Spleen (tissue), 11 donors: Measurements from ENCODE around the gene PRR16. TPM values are rescaled to one million over a fixed set of nuclear protein-coding genes. Genes with fewer than 3 reads are reported as not detected.

Experiments used
- DNase-seq: peaks from one replicate; pipeline ENCODE4 v3.0.0-alpha.2; 2020
- H3K27ac ChIP-seq, 8 donors: fragments of 200-600 bp; sonication (generic) in 7 of 8; 1 replicate in 4 of 8; 2 replicates in 4 of 8; pipeline versions ENCODE4 v1.5.0 to v1.8.0; 2016 to 2021; ENCODE audit warnings: inconsistent platforms in 4 of 8, mild to moderate bottlenecking in 4 of 8, moderate library complexity in 1 of 8
- H3K27me3 ChIP-seq, 7 donors: fragments of 200-600 bp; sonication (generic) in 6 of 7; replicated peaks in 1 of 7; 1 replicate in 4 of 7; 2 replicates in 3 of 7; pipeline versions ENCODE4 v1.5.0 to v1.8.0; 2016 to 2021; ENCODE audit warnings: inconsistent platforms in 3 of 7, mild to moderate bottlenecking in 1 of 7
- H3K36me3 ChIP-seq, 6 donors: fragments of 200-600 bp; sonication (generic) in 5 of 6; 1 replicate in 4 of 6; 2 replicates in 2 of 6; pipeline versions ENCODE4 v1.5.0 to v1.8.0; 2016 to 2021; ENCODE audit warnings: inconsistent platforms in 2 of 6
- H3K4me1 ChIP-seq, 6 donors: fragments of 200-600 bp; sonication (generic) in 5 of 6; 1 replicate in 3 of 6; 2 replicates in 3 of 6; pipeline versions ENCODE4 v1.5.0 to v1.8.0; 2016 to 2021; ENCODE audit warnings: inconsistent platforms in 3 of 6
- H3K4me3 ChIP-seq, 8 donors: fragments of 200-600 bp; sonication (generic) in 7 of 8; 1 replicate in 4 of 8; 2 replicates in 4 of 8; pipeline versions ENCODE4 v1.5.0 to v1.8.0; 2016 to 2021; ENCODE audit warnings: inconsistent platforms in 4 of 8, mild to moderate bottlenecking in 4 of 8, moderate library complexity in 2 of 8
- H3K9me3 ChIP-seq, 8 donors: fragments of 200-600 bp; sonication (generic) in 7 of 8; 1 replicate in 4 of 8; 2 replicates in 4 of 8; pipeline versions ENCODE4 v1.5.0 to v1.8.0; 2016 to 2021; ENCODE audit warnings: inconsistent platforms in 4 of 8
- POLR2A ChIP-seq, 3 donors: fragments of 450-650 bp; IDR thresholded peaks; one replicate each; pipeline ENCODE4 v1.5.1; 2017; ENCODE audit warnings: antibody characterized with exemption in 3 of 3, mild to moderate bottlenecking in 1 of 3
- POLR2AphosphoS5 ChIP-seq, 3 donors: sonication (generic); formaldehyde crosslinking; IDR thresholded peaks; one replicate each; pipeline ENCODE4 v1.5.1; 2017; ENCODE audit warnings: antibody characterized with exemption in 3 of 3
- WGBS, 5 donors: extraction: QIAGEN DNeasy Blood & Tissue Kit in 3 of 5; methylation state at CpG; one replicate each; pipeline versions ENCODE4 v1.1.5 to v1.1.7; 2013 to 2018; 5-methylcytosine and 5-hydroxymethylcytosine counted together
- intact Hi-C: fragments of 100-400 bp; cut with DNase I; formaldehyde crosslinking; loops from one replicate; pipeline ENCODE4 v1.15.0; 2023; ENCODE audit warnings: low total_unique reads
- polyA plus RNA-seq, 3 donors: library from polyadenylated mRNA; stranded (reverse); fragments of 200-250 nt; gene quantifications; one replicate each; pipeline ENCODE4 v1.2.1, GENCODE V29; 2013
- total RNA-seq, 7 donors: library from RNA; depleted of rRNA in 3 of 7; stranded (reverse); fragments of >200 nt in 3 of 7; fragmentation: NEBNext Ultra II Directional in 4 of 7; extraction: Animal tissue kit (Norgen Biotek cat#: 25700) in 4 of 7; gene quantifications; one replicate each; pipeline versions ENCODE4 v1.1.0 to v1.2.1, GENCODE V29; 2016 to 2021
- TF ChIP-seq, protein P1 (sequence below), 11 experiments: fragments of 200-600 bp in 7 of 11; fragments of 450-650 bp in 4 of 11; sonication (generic) in 4 of 11; IDR thresholded peaks in 8 of 11; conservative IDR thresholded peaks in 3 of 11; 1 replicate in 7 of 11; 2 replicates in 4 of 11; pipeline versions ENCODE4 v1.4.0 to v1.8.0; 2016 to 2021; ENCODE audit warnings: antibody characterized with exemption in 11 of 11, inconsistent platforms in 4 of 11, mild to moderate bottlenecking in 1 of 11
- donor health status: healthy with polysubstance abuse.
- donor health status: DM: no; HTN: no; CAD: no; lungs with moderate emphysema.
- donor health status: DM: no; HTN: no; CAD: no.
- donor health status: Bipolar disorder and iron deficiency.
- donor health status: healthy.
- donor health status: DM: no; HTN: no; CAD: no.
- donor health status: DM: yes; HTN: yes; CAD: no.

PRR16 gene
- total and polyA plus RNA-seq, 10 donors, result 0.61 to 4.5 (median 2.1) TPM

DNA sequence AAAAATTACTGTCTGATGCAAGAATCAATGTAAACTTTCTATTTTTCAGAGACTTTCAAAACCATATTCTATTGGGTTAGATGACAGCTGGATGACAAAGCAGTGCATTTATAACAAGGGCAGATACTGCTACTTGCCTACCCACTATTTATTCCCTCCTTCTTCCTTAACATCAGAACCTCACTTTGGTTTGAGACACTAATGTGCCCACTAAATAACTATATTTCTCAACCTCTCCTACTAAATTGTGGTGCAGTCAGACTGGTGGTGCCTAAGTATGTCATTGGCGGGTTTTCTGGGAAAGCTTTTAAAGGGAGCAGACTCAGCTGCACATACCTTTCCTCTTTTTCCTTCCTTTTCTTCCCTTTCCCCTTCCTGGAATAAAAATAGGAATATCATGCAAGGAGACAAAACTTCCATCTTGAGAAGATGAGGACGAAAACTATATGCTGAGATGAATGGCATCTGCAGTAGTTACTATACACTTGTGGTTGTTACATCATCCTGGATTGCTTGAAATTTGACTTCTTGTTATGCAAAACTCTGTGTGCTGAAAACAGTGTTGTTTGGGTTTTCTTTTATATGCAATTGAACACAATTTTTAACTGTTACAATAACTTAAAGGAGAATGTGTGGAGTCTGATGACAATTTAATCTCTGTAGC lies 43.8 kb downstream of the PRR16 start:
- Histone ChIP-seq H3K9me3 (peaks cover 0 to 4% (median 0%) of the 10 kb centered on the region in 8 donors), H3K4me1 (no peaks in the 10 kb centered on the region), H3K27me3 (no peaks in the 10 kb centered on the region), H3K36me3 (no peaks in the 10 kb centered on the region), H3K27ac (no peak overlapping the region), H3K4me3 (no peak overlapping the region)
- WGBS, 5 donors, result 64 to 80% (median 68%) methylated on average over 2 of the region's 2 CpGs
- intact Hi-C loops, result no loop called here
- no peak for DNase-seq
- TF ChIP-seq, protein P1, sequence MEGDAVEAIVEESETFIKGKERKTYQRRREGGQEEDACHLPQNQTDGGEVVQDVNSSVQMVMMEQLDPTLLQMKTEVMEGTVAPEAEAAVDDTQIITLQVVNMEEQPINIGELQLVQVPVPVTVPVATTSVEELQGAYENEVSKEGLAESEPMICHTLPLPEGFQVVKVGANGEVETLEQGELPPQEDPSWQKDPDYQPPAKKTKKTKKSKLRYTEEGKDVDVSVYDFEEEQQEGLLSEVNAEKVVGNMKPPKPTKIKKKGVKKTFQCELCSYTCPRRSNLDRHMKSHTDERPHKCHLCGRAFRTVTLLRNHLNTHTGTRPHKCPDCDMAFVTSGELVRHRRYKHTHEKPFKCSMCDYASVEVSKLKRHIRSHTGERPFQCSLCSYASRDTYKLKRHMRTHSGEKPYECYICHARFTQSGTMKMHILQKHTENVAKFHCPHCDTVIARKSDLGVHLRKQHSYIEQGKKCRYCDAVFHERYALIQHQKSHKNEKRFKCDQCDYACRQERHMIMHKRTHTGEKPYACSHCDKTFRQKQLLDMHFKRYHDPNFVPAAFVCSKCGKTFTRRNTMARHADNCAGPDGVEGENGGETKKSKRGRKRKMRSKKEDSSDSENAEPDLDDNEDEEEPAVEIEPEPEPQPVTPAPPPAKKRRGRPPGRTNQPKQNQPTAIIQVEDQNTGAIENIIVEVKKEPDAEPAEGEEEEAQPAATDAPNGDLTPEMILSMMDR (IDR thresholded peaks at IDR 0.05 in 8 of 11, conservative IDR thresholded peaks at IDR 0.05 in 3 of 11), result no peak
- no peak for TF ChIP-seq POLR2A (IDR thresholded peaks at IDR 0.05)
- no peak for TF ChIP-seq POLR2AphosphoS5 (IDR thresholded peaks at IDR 0.05)

DNA sequence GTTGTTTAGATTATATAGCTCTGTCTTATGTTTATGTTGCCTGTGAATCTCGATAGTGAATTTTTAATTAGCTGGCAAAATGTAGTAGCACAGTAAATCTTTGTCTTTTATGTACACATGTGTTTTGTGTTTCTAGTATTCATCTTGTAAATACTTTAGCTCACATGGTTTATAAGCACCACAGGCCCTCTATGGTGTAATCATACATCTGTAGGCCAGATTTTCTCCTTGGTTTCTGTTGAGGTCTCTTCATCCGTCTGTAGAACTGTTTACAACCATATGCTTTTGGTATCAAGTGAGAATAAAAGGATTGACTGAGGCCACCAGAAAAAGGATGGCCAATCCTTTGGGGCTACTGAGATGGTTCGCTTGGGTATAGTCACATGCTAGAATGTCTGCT lies 45.0 kb downstream of the PRR16 start:
- Histone ChIP-seq H3K4me1 (no peaks in the 10 kb centered on the region), H3K9me3 (peaks cover 0 to 1% (median 0%) of the 10 kb centered on the region in 8 donors), H3K4me3 (no peak overlapping the region), H3K36me3 (no peaks in the 10 kb centered on the region), H3K27ac (no peak overlapping the region), H3K27me3 (no peaks in the 10 kb centered on the region)
- WGBS, 5 donors, result 79 to 94% (median 83%) methylated on average over 3 of the region's 3 CpGs
- TF ChIP-seq, protein P1 (IDR thresholded peaks at IDR 0.05 in 8 of 11, conservative IDR thresholded peaks at IDR 0.05 in 3 of 11), result no peak
- no peak for TF ChIP-seq POLR2AphosphoS5 (IDR thresholded peaks at IDR 0.05)
- TF ChIP-seq POLR2A (IDR thresholded peaks at IDR 0.05), result no peak
- intact Hi-C loops, result no loop called here
- no peak for DNase-seq

DNA sequence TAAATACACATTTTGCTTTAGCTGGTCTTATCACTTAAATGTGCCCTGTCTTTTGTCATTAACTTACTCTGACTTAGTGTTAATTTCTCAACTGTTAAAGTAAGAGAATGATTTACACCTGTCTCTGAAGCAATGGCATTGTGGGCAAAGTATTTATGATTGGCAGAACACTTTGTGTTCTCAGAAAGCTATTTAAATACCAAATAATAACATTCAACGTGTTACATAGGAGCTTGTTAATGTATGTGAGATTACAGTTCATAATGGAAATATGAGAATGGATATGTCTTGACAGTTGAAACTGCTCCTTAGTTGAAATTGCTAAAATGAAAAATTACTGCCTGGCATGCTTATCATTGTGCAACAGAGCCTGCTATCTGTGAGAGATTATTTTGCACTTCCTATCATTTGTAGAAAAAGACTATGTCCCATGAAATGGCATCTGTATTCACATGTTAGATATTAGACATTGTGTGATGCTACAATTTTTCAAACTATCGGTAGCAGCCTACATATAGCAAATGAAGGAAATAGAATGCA lies 46.1 kb downstream of the PRR16 start:
- no peak overlapping the region for H3K27ac ChIP-seq
- TF ChIP-seq POLR2A (IDR thresholded peaks at IDR 0.05), result no peak
- no peak for TF ChIP-seq POLR2AphosphoS5 (IDR thresholded peaks at IDR 0.05)
- TF ChIP-seq, protein P1 (IDR thresholded peaks at IDR 0.05 in 8 of 11, conservative IDR thresholded peaks at IDR 0.05 in 3 of 11), result no peak
- intact Hi-C loops, result no loop called here
- H3K4me1 ChIP-seq, result no peaks in the 10 kb centered on the region
- H3K4me3 ChIP-seq, result no peak overlapping the region
- no peak for DNase-seq
- H3K27me3 ChIP-seq, result no peaks in the 10 kb centered on the region
- H3K36me3 ChIP-seq, result no peaks in the 10 kb centered on the region
- no peaks in the 10 kb centered on the region for H3K9me3 ChIP-seq
- 64 to 78% (median 65%) methylated on average over 2 of the region's 2 CpGs for WGBS, 5 donors

DNA sequence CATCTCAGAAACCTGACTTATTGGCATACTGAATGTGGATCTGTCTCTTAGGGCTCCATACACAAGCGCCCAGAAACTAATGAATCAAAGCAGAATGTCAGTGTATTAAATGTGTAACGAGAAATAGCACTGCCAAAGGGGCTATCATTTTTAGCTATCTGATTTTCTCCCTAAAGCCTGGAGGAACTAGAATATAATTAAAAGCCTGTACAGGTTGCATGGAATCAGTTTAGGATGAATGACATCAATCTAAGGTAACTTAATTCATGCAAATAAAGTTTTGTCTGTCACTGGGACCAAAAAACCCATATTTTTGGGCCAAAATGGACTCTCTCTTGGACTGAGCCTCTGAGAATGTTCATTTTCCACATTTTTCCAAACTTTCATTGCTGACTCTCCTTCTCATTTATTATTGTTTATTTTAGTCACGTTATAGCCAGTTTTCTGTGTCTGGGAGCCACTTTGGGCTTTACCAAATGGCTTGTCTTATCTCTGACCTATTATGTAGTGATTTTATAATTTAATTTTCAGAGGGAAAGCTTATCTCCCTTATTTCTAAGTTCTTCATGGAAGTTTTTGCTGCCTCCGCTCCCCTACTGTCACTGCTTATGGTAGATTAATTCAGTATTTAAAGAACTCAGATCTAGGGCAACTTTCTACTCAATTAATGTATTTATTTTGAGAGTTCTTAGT lies 47.0 kb downstream of the PRR16 start:
- H3K4me3 ChIP-seq, result no peak overlapping the region
- no peak overlapping the region for H3K27ac ChIP-seq
- no peaks in the 10 kb centered on the region for H3K36me3 ChIP-seq
- 69 to 84% (median 80%) methylated on average over 4 of the region's 4 CpGs for WGBS, 5 donors
- no peaks in the 10 kb centered on the region for H3K4me1 ChIP-seq
- intact Hi-C loops, result no loop called here
- TF ChIP-seq, protein P1 (IDR thresholded peaks at IDR 0.05 in 8 of 11, conservative IDR thresholded peaks at IDR 0.05 in 3 of 11), result no peak
- TF ChIP-seq POLR2AphosphoS5 (IDR thresholded peaks at IDR 0.05) (no peak), POLR2A (IDR thresholded peaks at IDR 0.05) (no peak)
- H3K9me3 ChIP-seq, result no peaks in the 10 kb centered on the region
- no peak for DNase-seq
- no peaks in the 10 kb centered on the region for H3K27me3 ChIP-seq
